CD4-positive, alpha-beta T cell treated with Interleukin-15 for 1 hour (primary cell): ENCODE data around the gene ZBTB34.
"Not testable (repeated sequence)": the region's sequence is repeated elsewhere in the genome, so short reads cannot be mapped to it uniquely, and the experiment has no call there.

Source experiments
- DNase-seq: peaks from one replicate; pipeline ENCODE4 v3.0.0-alpha.2; 2020

The ZBTB34 gene

DNA sequence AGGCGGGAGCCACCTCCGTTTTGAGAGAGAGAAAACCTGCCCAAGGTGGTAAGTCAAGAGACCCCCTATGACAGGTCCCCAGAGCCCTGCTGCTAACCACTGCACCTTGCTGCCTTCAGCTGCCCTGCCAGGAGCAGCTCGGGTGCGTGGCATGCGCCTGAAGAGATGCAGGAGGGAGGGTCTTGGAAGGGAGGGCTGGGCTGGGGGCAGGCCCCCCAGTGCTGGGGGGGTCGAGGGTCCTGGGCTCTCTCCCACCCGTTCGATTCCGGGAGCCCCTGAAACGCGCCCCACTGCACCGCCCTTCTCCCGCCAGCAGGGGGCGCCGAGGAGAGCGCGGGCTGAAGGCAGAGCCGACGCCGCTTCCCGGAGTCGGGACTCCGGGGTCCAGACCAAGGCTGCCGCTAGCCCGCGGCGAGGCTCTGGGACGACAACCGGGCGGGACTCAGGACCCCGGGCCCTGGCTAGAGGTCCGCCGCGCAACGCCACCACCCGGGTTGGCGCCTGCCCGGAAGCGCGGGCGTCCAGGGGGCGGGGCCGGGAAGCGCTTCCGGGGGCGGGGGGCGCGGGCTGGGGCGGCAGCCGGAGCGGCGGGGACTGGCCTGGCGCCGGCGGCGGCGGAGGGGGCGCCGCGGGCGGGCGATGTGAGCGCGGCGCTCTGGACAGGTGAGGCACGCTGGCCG is at the start of gene ZBTB34:
TSS of gene ZBTB34 (plus strand) at position 563 of the 680 bp plus-strand sequence. CDS start 18,761 bp downstream, outside the sequence.
- peak; percentile 70 for DNase-seq

DNA sequence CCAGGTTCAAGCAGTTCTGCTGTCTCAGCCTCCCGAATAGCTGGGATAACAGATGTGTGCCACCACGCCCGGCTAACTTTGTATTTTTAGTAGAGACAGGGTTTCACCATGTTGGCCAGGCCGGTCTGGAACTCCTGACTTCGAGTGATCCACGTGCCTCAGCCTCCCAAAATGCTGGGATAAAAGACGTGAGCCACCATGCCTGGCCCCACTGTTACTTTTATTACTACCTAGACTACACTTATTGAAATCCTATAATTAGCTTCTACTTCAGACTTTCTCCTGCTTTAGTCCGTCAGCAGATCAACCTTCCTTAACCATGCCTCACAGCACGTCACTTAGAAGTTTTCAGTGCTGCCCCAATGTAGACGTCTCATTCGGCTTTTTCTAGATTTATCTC is 47.4 kb upstream of the ZBTB34 start:
- no peak for DNase-seq

DNA sequence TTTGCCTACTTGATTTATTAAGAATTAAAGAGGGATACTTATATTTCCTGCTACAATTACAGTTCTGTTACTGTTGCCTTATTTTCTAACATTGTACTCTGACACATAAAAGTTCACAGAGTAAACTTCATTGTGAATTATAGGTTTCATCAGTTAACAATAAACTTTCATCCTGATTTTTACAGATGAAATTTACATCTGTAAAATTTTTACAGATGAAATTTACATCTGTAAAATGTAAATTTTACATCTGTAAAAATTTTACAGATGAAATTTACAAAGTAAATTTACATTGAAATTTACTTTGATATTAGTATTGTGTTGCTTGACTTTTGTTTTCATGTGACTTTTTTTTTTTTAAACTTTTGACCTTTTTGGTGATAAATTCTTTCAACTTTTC is 46.3 kb upstream of the ZBTB34 start:
- DNase-seq: no peak

DNA sequence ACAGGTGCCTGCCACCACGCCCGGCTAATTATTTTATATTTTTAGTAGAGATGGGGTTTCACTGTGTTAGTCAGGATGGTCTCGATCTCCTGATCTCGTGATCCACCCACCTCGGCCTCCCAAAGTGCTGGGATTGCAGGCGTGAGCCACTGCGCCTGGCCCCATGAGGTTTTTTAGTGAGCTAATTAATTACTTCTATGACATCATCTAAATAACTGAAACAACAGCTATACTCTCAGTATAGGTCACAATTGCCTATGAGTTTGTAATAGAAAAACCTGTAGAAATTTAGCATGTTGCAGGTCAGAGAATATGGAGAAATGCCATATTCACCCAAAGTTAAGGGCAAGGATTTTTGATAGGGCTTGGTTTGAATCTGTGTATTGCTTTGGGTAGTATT is 42.8 kb upstream of the ZBTB34 start:
- not testable (repeated sequence) for DNase-seq

DNA sequence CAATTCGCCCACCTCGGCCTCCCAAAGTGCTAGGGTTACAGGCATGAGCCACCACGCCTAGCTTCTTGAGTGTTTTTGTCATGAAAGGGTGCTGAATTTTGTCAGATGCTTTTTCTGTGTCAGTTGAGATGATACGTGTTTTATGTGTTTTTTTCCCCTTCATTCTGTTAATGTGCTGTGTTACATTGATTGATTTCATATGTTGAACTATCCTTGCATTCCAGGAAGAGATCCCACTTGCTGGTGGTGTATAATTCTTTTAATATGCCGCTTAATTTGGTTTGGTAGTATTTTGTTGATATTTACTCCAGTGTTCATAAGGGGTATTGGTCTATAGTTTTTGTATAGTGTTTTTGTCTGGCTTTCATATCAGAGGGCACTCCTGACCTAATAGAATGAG is 42.0 kb upstream of the ZBTB34 start:
- no peak for DNase-seq

- DNase-seq: no peak
Observed at GRCh38 chr9:126819482-126819881, 41.0 kb upstream of the ZBTB34 start.

GRCh38 chr9:126822278-126822677 is 38.2 kb upstream of the ZBTB34 start:
- no peak for DNase-seq

DNA sequence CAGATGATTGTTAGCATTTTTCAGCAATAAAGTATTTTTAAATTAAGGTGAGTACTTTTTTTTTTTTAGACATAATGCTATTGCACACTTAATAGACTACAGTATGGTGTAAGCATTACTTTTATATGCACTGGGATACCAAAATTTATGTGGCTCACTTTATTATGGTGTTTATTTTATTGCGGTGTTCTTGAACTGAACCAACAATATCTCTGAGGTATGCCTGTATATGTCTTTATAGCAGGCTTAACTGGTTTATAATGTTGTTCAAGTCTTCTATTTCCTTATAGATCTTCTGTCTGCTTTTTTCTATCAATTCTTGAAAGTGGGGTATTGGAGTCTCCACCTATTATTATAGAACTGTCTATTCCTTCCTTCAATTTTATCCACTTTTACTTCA is 37.6 kb upstream of the ZBTB34 start:
- no peak for DNase-seq

DNA sequence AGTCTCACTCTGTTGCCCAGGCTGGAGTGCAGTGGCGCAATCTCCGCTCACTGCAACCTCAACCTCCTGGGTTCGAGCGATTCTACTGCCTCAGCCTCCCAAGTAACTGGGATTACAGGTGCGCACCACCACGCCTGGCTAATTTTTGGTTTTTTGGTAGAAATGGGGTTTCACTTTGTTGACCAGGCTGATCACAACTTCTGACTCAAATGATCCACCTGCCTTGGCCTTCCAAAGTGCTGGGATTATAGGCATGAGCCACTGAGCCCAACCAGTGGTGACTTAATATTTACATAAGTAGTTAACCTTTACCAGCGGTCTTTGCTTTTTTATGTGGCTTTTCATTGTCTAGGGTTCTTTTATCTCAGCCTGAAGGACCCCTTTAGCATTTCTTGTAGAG is 36.4 kb upstream of the ZBTB34 start:
- DNase-seq: not testable (repeated sequence)

DNA sequence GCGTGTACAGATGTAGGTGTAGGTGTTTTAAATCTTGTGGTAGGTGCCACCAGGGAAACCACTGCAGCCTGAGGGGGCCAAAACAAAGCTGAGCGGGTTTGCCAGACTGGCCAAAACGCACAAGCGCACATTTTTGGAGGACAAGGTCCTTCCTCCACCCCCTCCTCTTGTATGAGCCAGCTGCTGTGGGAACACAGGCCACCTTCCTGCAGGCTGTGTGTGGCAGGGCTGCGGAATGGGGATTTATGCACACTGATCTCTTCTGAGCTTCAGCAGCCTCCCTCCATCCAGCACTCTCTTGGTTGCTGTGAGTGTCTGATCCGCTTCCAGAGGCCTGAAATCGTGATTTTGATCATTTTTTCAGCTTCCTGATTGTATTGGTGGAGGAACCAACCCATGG is 33.2 kb upstream of the ZBTB34 start:
- DNase-seq: no peak

DNA sequence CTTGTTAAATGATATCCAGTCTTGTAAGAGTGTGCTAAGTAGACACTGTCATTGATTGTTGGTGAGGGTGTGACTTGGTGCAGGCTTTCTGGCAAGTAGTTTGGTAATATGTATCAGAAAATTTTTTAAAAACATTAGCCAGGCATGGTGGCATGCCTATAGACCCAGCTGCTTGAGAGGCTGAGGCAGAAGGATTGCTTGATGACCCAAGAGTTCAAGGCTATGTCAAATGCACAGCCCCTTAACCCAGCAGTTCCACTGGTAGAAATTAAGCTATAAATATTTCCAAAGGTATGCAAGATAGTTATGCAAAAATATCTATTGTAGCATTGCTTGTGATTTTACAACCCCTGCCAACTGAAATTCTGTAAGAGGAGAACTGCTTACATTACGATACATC is 31.4 kb upstream of the ZBTB34 start:
- DNase-seq: no peak

GRCh38 chr9:126830827-126831226 is 29.6 kb upstream of the ZBTB34 start:
- DNase-seq: no peak

- no peak for DNase-seq
Observed at GRCh38 chr9:126832440-126832839, 28.0 kb upstream of the ZBTB34 start.

DNA sequence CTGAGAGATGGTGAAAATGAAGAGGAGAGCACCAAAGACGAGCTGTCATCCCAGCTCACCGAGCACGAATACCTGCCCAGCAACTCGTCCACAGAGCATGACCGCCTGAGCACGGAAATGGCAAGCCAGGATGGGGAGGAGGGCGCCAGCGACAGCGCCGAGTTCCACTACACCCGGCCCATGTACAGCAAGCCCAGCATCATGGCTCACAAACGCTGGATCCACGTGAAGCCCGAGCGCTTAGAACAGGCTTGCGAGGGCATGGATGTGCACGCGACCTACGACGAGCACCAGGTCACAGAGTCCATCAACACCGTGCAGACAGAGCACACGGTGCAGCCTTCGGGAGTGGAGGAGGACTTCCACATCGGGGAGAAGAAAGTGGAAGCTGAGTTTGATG is 27.4 kb upstream of the ZBTB34 start:
- no peak for DNase-seq

GRCh38 chr9:126833710-126834345 is 26.6 kb upstream of the ZBTB34 start:
- no peak for DNase-seq

GRCh38 chr9:126834672-126835071 is 25.8 kb upstream of the ZBTB34 start:
- no peak for DNase-seq

GRCh38 chr9:126836216-126836615 is 24.2 kb upstream of the ZBTB34 start:
- DNase-seq: no peak

DNA sequence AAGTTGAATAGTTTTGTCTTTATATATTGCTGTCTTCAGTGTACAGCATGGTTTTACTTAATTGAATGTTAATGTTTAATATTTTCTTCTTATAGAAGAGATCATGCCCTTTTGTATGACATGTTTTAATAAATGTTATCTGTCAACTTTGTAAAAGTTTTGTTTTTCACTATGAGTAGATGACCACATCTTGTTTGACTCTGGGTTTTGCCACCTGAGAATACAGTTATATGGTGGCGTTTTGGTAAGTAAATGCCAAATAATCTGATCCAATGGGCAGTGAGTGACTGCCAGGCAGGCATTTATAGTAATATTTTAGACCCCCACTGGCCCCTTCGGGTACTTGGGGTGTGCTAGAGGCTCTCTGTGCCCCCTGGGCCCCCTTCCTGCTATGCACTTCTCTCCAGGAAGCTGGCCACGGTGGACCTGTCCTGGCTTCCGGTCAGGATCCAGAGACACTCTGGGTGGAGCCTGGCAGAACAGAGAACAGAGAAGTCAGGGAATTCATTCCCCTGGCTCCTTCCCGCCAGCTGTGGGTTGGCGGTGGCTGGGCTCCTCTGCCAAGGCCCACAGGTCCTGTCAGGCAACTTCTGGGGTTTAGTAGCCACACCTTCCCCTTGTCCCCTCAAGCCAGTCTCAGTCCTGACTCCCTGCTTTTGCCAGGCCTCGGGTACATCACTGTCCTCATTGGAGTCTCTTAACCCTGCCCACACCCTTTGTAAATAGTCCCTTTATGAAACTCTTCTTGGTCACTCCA is 22.2 kb upstream of the ZBTB34 start:
- no peak for DNase-seq

DNA sequence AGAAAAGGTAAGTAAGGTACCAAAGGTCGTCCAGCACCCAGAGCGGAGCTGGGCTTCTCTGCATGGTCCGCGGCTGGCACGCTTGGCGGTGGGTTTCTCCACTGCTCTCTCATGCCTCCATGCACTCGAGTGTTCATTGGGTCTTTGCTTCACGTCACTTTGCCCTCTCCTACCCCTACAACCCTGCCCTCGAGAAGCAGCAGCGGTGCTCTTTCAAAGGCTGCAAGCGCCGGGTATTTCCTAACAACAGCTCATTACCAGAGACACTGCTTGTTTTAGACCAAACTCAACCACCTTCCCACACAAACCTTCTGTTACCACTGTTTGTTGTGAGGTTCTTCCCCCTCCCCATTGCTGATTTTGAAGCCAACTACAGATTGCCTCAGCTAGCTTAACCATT is 21.5 kb upstream of the ZBTB34 start:
- no peak for DNase-seq

- no peak for DNase-seq
Observed at GRCh38 chr9:126839301-126839700, 21.1 kb upstream of the ZBTB34 start.

DNA sequence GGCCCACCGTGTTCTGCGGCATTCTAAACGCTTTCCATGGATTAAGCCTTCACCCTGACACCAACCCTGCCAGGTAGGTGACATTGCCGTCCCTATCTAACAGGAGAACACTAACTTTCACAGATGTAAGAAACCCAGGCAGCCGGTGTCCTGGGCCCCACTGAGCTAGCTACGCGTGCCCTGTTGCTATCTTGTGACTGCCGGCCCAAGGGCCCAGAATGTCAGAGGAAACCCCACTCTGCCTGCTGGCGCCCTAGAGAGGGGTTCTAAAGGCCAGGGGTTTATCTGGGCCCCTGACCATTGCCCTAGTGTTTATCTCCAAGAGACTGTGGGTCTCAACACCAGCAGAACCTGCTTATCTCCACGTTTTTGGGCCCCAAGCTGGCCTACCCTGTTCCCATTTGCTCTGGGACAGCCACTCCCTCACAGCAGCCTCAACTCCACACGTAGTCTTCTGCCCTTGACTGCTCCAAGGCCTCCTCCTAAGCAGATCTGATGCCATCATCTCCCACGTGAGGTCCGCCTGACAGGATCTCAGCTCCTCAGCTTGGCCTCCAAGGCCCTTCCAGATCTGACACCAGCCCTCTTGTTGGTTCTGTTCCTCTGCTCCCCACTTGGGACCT is 18.1 kb upstream of the ZBTB34 start:
- DNase-seq: no peak

DNA sequence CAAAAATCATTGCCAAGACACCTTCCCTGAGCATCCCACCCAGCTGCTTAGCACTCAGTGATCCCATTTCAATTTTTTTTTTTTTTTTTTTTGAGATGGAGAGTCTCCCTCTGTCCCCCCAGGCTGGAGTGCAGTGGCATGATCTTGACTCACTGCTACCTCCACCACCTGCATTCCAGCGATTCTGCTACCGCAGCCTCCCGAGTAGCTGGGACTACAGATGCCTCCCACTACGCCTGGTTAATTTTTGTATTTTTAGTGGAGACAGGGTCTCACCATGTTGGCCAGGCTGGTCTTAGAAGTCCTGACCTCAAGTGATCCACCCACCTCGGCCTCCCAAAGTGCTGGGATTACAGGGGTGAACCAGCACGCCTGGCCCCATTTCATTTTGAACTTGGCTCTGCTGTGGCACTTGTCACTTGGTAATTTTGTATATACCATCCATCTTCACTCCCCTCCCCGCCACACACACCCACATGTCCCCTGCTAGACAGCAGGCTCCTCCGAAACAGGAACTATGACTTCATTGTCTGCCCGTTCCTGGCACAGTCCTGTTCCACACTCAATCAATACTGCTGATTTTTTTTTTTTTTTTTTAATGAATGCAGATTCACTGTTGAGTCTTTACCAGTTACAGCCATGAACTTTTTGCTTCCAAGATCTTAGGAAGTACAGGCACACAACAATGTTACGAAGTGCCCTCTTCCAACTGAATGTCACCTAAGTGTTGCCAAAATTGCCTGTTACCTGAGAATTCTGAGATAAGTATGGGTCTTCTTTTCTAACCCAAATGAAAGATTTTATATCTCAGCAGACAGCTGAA is 17.3 kb upstream of the ZBTB34 start:
- no peak for DNase-seq

- DNase-seq: no peak
Observed at GRCh38 chr9:126844085-126844484, 16.4 kb upstream of the ZBTB34 start.
